ENCODE results near the gene DENND1B.

Gene DENND1B

DNA sequence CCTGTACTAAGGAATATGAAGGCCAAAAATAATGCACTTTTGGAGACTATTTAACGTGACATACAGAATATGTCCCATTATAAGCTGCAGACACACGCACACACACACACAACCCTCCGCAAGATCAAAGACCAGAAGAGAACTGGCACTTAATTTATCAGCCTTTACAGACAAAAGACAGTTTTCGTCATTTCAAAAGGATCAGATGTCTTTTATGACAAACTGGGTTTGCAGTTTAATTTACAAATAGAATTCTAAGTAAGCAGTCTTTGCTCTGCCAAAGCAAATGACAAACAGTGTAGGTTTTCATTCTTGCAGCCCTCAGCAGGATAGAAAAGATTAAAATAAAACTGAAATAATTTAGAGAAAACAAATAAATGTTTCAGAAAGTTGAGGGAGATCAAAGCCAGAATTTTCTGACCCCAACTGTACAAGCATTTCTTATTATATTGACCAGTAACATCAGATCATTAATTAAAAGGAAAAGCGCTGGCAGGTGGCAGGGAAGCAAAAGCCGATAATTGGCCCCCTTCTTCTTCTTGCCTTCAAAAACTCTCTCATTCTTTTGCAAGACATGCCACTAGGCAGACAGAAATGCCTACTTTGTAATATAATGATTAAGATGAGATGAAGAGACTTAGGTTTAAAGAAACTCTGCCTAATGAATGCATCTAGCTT, 169.0 kb downstream of the DENND1B start:
- no peak for TF ChIP-seq EZH2phosphoT487 (IDR thresholded peaks at IDR 0.05; ENCODE audit: low read length)
- no peak for TF ChIP-seq EZH2 (optimal IDR thresholded peaks at IDR 0.05; ENCODE audit: low read depth, low read length)
- TF ChIP-seq, protein P1, sequence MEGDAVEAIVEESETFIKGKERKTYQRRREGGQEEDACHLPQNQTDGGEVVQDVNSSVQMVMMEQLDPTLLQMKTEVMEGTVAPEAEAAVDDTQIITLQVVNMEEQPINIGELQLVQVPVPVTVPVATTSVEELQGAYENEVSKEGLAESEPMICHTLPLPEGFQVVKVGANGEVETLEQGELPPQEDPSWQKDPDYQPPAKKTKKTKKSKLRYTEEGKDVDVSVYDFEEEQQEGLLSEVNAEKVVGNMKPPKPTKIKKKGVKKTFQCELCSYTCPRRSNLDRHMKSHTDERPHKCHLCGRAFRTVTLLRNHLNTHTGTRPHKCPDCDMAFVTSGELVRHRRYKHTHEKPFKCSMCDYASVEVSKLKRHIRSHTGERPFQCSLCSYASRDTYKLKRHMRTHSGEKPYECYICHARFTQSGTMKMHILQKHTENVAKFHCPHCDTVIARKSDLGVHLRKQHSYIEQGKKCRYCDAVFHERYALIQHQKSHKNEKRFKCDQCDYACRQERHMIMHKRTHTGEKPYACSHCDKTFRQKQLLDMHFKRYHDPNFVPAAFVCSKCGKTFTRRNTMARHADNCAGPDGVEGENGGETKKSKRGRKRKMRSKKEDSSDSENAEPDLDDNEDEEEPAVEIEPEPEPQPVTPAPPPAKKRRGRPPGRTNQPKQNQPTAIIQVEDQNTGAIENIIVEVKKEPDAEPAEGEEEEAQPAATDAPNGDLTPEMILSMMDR (IDR thresholded peaks at IDR 0.05; ENCODE audit: low read length): no peak
- no peaks in the 10 kb centered on the region for H3K36me3 ChIP-seq (replicated peaks; ENCODE audit: insufficient read depth, low read length)
- DNase-seq: no peak
- H3K4me2 ChIP-seq (ENCODE audit: low read depth, low read length): no peak overlapping the region
- no peak overlapping the region for H3K27ac ChIP-seq (ENCODE audit: low read length)
- no peak overlapping the region for H2AFZ ChIP-seq (ENCODE audit: low read length)
- no peaks in the 10 kb centered on the region for H3K4me1 ChIP-seq (ENCODE audit: low read length)
- no peak overlapping the region for H3K9ac ChIP-seq (ENCODE audit: low read length)
- H3K4me3 ChIP-seq (ENCODE audit: low read length): no peak overlapping the region
- H3K9me2 ChIP-seq (replicated peaks; ENCODE audit: insufficient read depth, low read length): no peaks in the 10 kb centered on the region
- H3K27me3 ChIP-seq (replicated peaks; ENCODE audit: insufficient read depth, low read length): no peaks in the 10 kb centered on the region
- peaks cover 4% of the 10 kb centered on the region; the same call in 1 of the 2 replicates for H3F3A ChIP-seq (ENCODE audit: insufficient read depth, low read length)
- H3K79me2 ChIP-seq (ENCODE audit: low read length): no peaks in the 10 kb centered on the region
- no peaks in the 10 kb centered on the region for H3K9me3 ChIP-seq (replicated peaks; ENCODE audit: insufficient read depth, low read length)
- no peaks in the 10 kb centered on the region for H4K20me1 ChIP-seq (ENCODE audit: insufficient read depth, low read length)

DNA sequence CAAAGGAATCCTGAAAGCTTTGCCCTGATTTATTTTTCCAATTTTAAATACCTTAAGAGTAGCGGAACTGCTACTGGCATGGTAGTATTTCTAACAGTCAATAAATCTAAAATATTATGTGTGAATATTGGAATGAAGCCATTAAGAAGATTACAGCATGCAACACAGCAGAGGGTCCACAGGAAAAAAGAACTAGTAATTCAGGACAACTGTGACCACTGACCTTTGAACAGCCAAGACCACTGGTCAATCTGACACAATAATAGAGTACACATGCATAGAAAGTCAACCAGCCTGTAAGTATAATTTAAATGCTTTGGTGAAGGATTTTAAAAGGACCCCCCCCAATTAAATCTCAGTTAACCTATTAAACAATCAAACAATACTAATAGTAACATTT, 171.0 kb downstream of the DENND1B start:
- Histone ChIP-seq H2AFZ (ENCODE audit: low read length) (no peak overlapping the region), H3K27me3 (replicated peaks; ENCODE audit: insufficient read depth, low read length) (no peaks in the 10 kb centered on the region), H3K9me2 (replicated peaks; ENCODE audit: insufficient read depth, low read length) (no peaks in the 10 kb centered on the region), H3K9ac (ENCODE audit: low read length) (no peak overlapping the region), H3K4me3 (ENCODE audit: low read length) (no peak overlapping the region), H3K4me1 (ENCODE audit: low read length) (no peaks in the 10 kb centered on the region), H3K9me3 (replicated peaks; ENCODE audit: insufficient read depth, low read length) (no peaks in the 10 kb centered on the region), H4K20me1 (ENCODE audit: insufficient read depth, low read length) (no peaks in the 10 kb centered on the region), H3K4me2 (ENCODE audit: low read depth, low read length) (no peak overlapping the region), H3K36me3 (replicated peaks; ENCODE audit: insufficient read depth, low read length) (no peaks in the 10 kb centered on the region), H3F3A (ENCODE audit: insufficient read depth, low read length) (peaks cover 4% of the 10 kb centered on the region; the same call in 1 of the 2 replicates), H3K79me2 (ENCODE audit: low read length) (no peaks in the 10 kb centered on the region), H3K27ac (ENCODE audit: low read length) (no peak overlapping the region)
- TF ChIP-seq EZH2phosphoT487 (IDR thresholded peaks at IDR 0.05; ENCODE audit: low read length) (no peak), EZH2 (optimal IDR thresholded peaks at IDR 0.05; ENCODE audit: low read depth, low read length) (no peak)
- DNase-seq: no peak

- DNase-seq: no peak
- TF ChIP-seq EZH2phosphoT487 (IDR thresholded peaks at IDR 0.05; ENCODE audit: low read length) (no peak), EZH2 (optimal IDR thresholded peaks at IDR 0.05; ENCODE audit: low read depth, low read length) (no peak)
- TF ChIP-seq, protein P1 (IDR thresholded peaks at IDR 0.05; ENCODE audit: low read length): no peak
- H3K9me3 ChIP-seq (replicated peaks; ENCODE audit: insufficient read depth, low read length): no peaks in the 10 kb centered on the region
- no peak overlapping the region for H3K4me3 ChIP-seq (ENCODE audit: low read length)
- no peaks in the 10 kb centered on the region for H3K36me3 ChIP-seq (replicated peaks; ENCODE audit: insufficient read depth, low read length)
- no peak overlapping the region for H3K27ac ChIP-seq (ENCODE audit: low read length)
- no peaks in the 10 kb centered on the region for H4K20me1 ChIP-seq (ENCODE audit: insufficient read depth, low read length)
- no peaks in the 10 kb centered on the region for H3K9me2 ChIP-seq (replicated peaks; ENCODE audit: insufficient read depth, low read length)
- H3K27me3 ChIP-seq (replicated peaks; ENCODE audit: insufficient read depth, low read length): no peaks in the 10 kb centered on the region
- no peak overlapping the region for H2AFZ ChIP-seq (ENCODE audit: low read length)
- H3K79me2 ChIP-seq (ENCODE audit: low read length): no peaks in the 10 kb centered on the region
- H3K4me1 ChIP-seq (ENCODE audit: low read length): no peaks in the 10 kb centered on the region
- H3K9ac ChIP-seq (ENCODE audit: low read length): no peak overlapping the region
- H3F3A ChIP-seq (ENCODE audit: insufficient read depth, low read length): peaks cover 4% of the 10 kb centered on the region; the same call in 1 of the 2 replicates
- no peak overlapping the region for H3K4me2 ChIP-seq (ENCODE audit: low read depth, low read length)
These were observed 174.5 kb downstream of the DENND1B start for GRCh38 chr1:197600751-197601150.

DNA sequence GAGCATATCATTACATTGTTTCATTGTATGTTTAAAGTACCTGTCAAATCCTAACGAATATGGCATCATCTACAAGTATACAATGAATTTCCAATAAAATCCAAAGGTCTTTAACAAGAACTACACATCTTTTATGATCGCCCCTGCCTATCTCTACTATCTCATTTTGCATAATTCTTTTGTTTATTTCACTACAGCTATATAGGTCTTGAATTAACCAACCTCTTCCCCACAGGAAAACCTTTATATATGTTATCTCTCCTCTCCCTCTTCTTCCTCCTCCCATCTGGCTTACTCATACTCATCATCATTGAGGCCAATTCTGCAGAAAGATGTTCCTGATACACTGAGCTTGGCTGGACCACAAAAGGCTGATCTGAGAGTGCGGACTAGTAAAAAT, 175.5 kb downstream of the DENND1B start:
- H3K27ac ChIP-seq (ENCODE audit: low read length): no peak overlapping the region
- no peak overlapping the region for H3K9ac ChIP-seq (ENCODE audit: low read length)
- H3K4me1 ChIP-seq (ENCODE audit: low read length): no peaks in the 10 kb centered on the region
- DNase-seq: no peak
- TF ChIP-seq EZH2 (optimal IDR thresholded peaks at IDR 0.05; ENCODE audit: low read depth, low read length) (no peak), EZH2phosphoT487 (IDR thresholded peaks at IDR 0.05; ENCODE audit: low read length) (no peak)
- TF ChIP-seq, protein P1 (IDR thresholded peaks at IDR 0.05; ENCODE audit: low read length): no peak
- H3K9me2 ChIP-seq (replicated peaks; ENCODE audit: insufficient read depth, low read length): no peaks in the 10 kb centered on the region
- H3K27me3 ChIP-seq (replicated peaks; ENCODE audit: insufficient read depth, low read length): no peaks in the 10 kb centered on the region
- H2AFZ ChIP-seq (ENCODE audit: low read length): no peak overlapping the region
- H3K79me2 ChIP-seq (ENCODE audit: low read length): no peaks in the 10 kb centered on the region
- H4K20me1 ChIP-seq (ENCODE audit: insufficient read depth, low read length): no peaks in the 10 kb centered on the region
- no peaks in the 10 kb centered on the region for H3K36me3 ChIP-seq (replicated peaks; ENCODE audit: insufficient read depth, low read length)
- peaks cover 4% of the 10 kb centered on the region; the same call in 1 of the 2 replicates for H3F3A ChIP-seq (ENCODE audit: insufficient read depth, low read length)
- no peaks in the 10 kb centered on the region for H3K9me3 ChIP-seq (replicated peaks; ENCODE audit: insufficient read depth, low read length)
- no peak overlapping the region for H3K4me3 ChIP-seq (ENCODE audit: low read length)
- no peak overlapping the region for H3K4me2 ChIP-seq (ENCODE audit: low read depth, low read length)

Measured in MM.1S (cell line).